Calu3 (cell line): Measurements from ENCODE around the gene MRPL34. TPM values are rescaled to one million over a fixed set of nuclear protein-coding genes. Genes with fewer than 3 reads are reported as not detected.
A peak's percentile ranks its signal among the peaks of the same experiment; 100 is the strongest.

ENCODE experiments used
- BruUV-seq: library from RNA; stranded (reverse); fragments of 400-500 nt; replicated peaks from 2 replicates; lab custom pipeline; 2021; lab: Mats Ljungman, UMichigan
- CTCF ChIA-PET: fragments of 300-600 bp; sonication (Branson Sonifier 250); formaldehyde crosslinking; loops from one replicate; lab custom pipeline; 2022; ENCODE audit warnings: antibody characterized with exemption; lab: Charles Lee
- DNase-seq: peaks from one replicate; pipeline ENCODE4 v3.0.0; 2022
- H3K27ac Mint-ChIP-seq: one replicate; pipeline ENCODE4 v1.8.0; 2022; ENCODE audit warnings: mixed read lengths; ENCODE audit not compliant: unreplicated experiment
- H3K27me3 Mint-ChIP-seq: one replicate; pipeline ENCODE4 v1.8.0; 2022; ENCODE audit warnings: mixed read lengths; ENCODE audit not compliant: unreplicated experiment
- H3K36me3 Mint-ChIP-seq: one replicate; pipeline ENCODE4 v1.8.0; 2022; ENCODE audit warnings: mild to moderate bottlenecking, moderate library complexity, mixed read lengths; ENCODE audit not compliant: insufficient read depth, unreplicated experiment
- H3K4me1 Mint-ChIP-seq: one replicate; pipeline ENCODE4 v1.8.0; 2022; ENCODE audit warnings: mild to moderate bottlenecking, low read depth, mixed read lengths; ENCODE audit not compliant: unreplicated experiment
- H3K4me3 Mint-ChIP-seq: one replicate; pipeline ENCODE4 v1.8.0; 2022; ENCODE audit warnings: mild to moderate bottlenecking, low read depth, moderate library complexity, mixed read lengths; ENCODE audit not compliant: unreplicated experiment
- H3K9me3 Mint-ChIP-seq: one replicate; pipeline ENCODE4 v1.8.0; 2022; ENCODE audit warnings: low read depth, mixed read lengths; ENCODE audit not compliant: unreplicated experiment
- CTCF ChIP-seq: fragments of 200-600 bp; IDR thresholded peaks from one replicate; pipeline ENCODE4 v1.8.0; 2022; ENCODE audit warnings: antibody characterized with exemption; ENCODE audit not compliant: unreplicated experiment
- intact Hi-C: fragments of 100-400 bp; cut with micrococcal nuclease; formaldehyde crosslinking; loops from one replicate; pipeline ENCODE4 v1.10.0; 2022; ENCODE audit not compliant: unreplicated experiment
- total RNA-seq: library from RNA; stranded (reverse); gene quantifications from 2 replicates; pipeline ENCODE4 v1.2.3, GENCODE V29; 2022

MRPL34 gene
- total RNA-seq, 1 experiment from 2014 or later = 38.4 TPM

DNA sequence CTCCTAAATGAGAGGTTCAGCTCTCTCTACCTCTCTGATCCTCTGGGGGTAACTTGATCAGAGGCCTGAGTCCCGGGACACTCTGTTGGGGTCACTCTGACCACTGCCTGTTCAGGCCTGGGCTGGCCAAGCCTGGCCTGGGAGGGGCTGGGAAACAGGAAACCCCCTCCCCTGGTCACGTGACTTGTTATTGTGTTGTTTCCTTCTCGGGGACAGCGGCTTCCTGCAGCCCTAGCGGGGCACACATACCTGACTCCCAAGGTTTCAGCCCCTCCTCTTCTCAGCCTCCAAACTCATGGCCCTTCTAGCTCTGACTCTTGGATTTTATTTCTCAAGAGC is 41.1 kb upstream of the MRPL34 start, which contains the start of gene USHBP1:
TSS of gene USHBP1 (minus strand) at position 105 of the 339 bp plus-strand sequence. CDS start 446 bp downstream, outside the sequence.
- DNase-seq = no peak
- intact Hi-C loops = no loop called here
- no peak within 1 kb of the TSS for H3K4me3 Mint-ChIP-seq
- peaks cover 24% of the 10 kb centered on the region for H3K4me1 Mint-ChIP-seq
- CTCF ChIA-PET = interaction anchor here (0.7 kb wide), 1 partner anchor 16 kb away, joined by 3 read pairs; no protein-coding TSS in a partner anchor
- H3K9me3 Mint-ChIP-seq = no peaks in the 10 kb centered on the region
- H3K36me3 Mint-ChIP-seq = peaks cover 24% of the 10 kb centered on the region
- BruUV-seq = no TSS peak
- H3K27ac Mint-ChIP-seq = no peak within 1 kb of the TSS
- TF ChIP-seq CTCF = no peak
- no peaks in the 10 kb centered on the region for H3K27me3 Mint-ChIP-seq

DNA sequence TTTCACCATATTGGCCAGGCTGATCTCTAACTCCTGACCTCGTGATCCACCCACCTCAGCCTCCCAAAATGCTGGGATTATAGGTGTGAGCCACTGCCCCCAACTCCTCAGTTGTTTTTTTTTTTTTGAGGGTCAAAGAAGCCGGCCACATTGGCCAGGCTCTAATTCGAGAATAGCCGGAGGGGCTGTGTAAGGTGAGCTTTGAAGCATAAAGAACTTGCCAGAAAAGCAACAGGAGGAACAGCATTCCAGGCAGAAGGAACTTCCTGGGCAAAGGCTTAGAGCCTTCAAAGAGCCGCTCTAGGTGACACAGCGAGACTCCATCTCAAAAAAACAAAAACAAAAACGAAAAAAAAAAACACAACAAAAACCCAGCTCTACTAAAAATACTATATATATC is 39.6 kb upstream of the MRPL34 start:
- no peak for TF ChIP-seq CTCF
- intact Hi-C loops = no loop called here
- Mint-ChIP-seq H3K27ac (no peak overlapping the region), H3K4me1 (peaks cover 17% of the 10 kb centered on the region), H3K9me3 (no peaks in the 10 kb centered on the region), H3K36me3 (peaks cover 36% of the 10 kb centered on the region), H3K27me3 (no peaks in the 10 kb centered on the region), H3K4me3 (no peak overlapping the region)
- DNase-seq = no peak
- CTCF ChIA-PET = no interaction called here
- no TSS peak for BruUV-seq

GRCh38 chr19:17266589-17266974 is 39.1 kb upstream of the MRPL34 start:
- Mint-ChIP-seq H3K4me1 (peaks cover 15% of the 10 kb centered on the region), H3K4me3 (peak overlapping the region; percentile 79), H3K27me3 (no peaks in the 10 kb centered on the region), H3K36me3 (peaks cover 36% of the 10 kb centered on the region), H3K9me3 (no peaks in the 10 kb centered on the region), H3K27ac (peak overlapping the region; percentile 100)
- TF ChIP-seq CTCF = no peak
- DNase-seq = no peak
- CTCF ChIA-PET = interaction anchor here (0.5 to 0.6 kb wide), 2 partner anchors 49 to 445 kb away, joined by 3 to 6 read pairs; no protein-coding TSS in a partner anchor
- intact Hi-C loops = no loop called here
- BruUV-seq = no TSS peak

DNA sequence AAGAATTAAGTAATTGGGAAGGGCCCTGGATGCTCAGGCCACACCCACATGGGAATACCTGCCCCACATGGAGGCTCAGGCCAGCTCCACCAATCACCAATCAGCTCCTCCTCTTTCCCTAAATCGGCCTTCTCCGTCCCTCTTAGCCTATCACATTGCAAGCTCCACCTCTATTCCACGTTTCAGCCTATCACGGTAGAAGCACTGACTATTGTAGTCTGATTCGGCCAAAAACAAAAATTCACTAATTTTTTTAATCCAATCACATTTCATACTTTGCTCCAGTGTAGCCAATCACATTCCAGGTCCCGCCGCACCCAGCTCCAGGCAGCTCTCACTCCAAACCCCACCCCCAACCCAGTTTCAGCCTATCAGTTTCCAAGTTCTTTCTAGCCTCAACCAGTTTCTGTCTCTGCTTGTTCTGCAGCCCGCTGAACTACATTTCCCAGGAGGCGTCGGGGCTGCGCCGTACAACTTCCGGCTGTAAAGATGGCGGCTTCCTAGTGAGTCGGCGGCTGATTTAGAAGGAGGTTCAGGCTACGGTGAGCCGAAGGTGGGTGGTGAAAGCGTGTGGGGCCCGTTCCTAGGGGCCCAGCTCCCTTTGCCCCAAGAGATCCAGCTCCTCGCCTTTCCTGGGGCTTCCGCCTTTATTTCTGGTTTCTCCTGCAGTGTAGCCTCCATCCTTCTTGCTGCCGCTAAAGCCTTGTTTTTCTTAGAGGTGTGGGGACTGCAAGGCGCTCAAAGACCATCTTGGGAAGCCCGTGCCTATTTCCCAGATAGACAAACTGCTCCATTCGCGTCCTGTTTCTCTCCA is 38.5 kb upstream of the MRPL34 start, which contains the start of gene BABAM1:
TSS of gene BABAM1 (plus strand) at position 469 of the 814 bp plus-strand sequence. CDS start 1,364 bp downstream, outside the sequence.
- Mint-ChIP-seq H3K4me1 (peaks cover 15% of the 10 kb centered on the region), H3K27ac (peak within 1 kb of the TSS; percentile 100), H3K4me3 (peak within 1 kb of the TSS; percentile 79), H3K9me3 (no peaks in the 10 kb centered on the region), H3K27me3 (no peaks in the 10 kb centered on the region), H3K36me3 (peaks cover 36% of the 10 kb centered on the region)
- no TSS peak for BruUV-seq
- intact Hi-C loops = no loop called here
- CTCF ChIA-PET = interaction anchor here (0.5 to 0.6 kb wide), 2 partner anchors 49 to 445 kb away, joined by 3 to 6 read pairs; no protein-coding TSS in a partner anchor
- DNase-seq = peak; percentile 94
- TF ChIP-seq CTCF = no peak
